VCaP (cell line): ENCODE results near the gene BCL11B.
A peak's percentile ranks its signal among the peaks of the same experiment; 100 is the strongest.

ENCODE experiments used
- H3K27ac ChIP-seq: fragments of 450-650 bp; 2 replicates; pipeline ENCODE4 v1.5.1; 2017
- TF ChIP-seq, protein P1 (sequence below): fragments of 450-650 bp; conservative IDR thresholded peaks from 2 replicates; pipeline ENCODE4 v1.5.1; 2017; ENCODE audit warnings: mild to moderate bottlenecking, moderate library complexity

The BCL11B gene

DNA sequence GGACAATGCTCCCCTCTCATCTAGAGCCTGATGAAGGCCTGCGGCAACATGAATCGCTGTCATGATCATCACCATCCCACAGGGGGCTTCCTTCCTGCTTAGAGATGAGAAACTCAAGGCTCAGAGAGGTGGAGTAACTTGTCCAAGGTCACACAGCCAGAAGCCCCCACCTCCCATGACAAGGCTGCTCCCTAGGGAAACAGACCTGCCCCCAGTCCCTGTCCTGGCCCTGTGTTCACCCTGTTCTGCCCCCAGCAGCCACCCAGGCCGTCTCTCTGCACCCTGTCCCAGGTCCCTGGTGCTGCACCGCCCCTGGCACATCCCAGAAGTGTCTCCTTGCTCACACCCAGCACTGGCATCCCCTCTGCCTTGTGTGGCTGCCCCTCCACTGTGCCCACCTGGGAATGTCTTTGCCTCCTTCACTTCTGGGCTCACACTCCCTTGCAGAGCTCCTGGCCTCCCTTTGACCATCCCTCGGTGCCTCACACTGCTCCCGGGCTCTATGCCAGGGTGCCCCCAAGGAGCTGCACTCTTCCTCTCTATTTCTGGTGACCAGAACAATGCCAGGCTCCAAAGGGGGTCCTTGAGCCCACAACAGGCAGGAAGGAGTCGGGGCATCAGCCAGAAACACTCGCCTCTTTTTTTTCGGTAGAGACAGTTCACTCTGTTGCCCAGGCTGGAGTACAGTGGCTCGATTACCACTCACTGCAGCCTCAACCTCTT lies 70.5 kb downstream of the BCL11B start:
- TF ChIP-seq, protein P1, sequence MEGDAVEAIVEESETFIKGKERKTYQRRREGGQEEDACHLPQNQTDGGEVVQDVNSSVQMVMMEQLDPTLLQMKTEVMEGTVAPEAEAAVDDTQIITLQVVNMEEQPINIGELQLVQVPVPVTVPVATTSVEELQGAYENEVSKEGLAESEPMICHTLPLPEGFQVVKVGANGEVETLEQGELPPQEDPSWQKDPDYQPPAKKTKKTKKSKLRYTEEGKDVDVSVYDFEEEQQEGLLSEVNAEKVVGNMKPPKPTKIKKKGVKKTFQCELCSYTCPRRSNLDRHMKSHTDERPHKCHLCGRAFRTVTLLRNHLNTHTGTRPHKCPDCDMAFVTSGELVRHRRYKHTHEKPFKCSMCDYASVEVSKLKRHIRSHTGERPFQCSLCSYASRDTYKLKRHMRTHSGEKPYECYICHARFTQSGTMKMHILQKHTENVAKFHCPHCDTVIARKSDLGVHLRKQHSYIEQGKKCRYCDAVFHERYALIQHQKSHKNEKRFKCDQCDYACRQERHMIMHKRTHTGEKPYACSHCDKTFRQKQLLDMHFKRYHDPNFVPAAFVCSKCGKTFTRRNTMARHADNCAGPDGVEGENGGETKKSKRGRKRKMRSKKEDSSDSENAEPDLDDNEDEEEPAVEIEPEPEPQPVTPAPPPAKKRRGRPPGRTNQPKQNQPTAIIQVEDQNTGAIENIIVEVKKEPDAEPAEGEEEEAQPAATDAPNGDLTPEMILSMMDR, result no peak
- H3K27ac ChIP-seq, result no peak overlapping the region

DNA sequence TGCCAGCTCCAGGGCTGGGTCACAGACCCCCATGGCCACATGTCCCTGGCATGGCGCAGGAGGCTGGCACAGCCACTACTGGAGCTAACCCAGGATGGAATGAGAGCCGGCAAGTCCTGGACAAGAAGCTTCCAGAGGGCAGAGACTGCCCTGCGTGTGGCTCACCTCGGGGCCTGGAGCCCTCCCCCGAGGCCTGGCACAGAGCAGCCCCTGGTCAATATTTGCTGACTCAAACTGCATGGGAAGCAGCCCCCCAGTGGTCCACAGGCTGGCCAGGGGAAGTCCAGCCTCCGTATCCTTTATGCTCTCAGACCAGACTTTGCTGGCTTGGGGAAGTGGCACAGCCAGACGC lies 71.4 kb downstream of the BCL11B start:
- TF ChIP-seq, protein P1, result no peak
- no peak overlapping the region for H3K27ac ChIP-seq

DNA sequence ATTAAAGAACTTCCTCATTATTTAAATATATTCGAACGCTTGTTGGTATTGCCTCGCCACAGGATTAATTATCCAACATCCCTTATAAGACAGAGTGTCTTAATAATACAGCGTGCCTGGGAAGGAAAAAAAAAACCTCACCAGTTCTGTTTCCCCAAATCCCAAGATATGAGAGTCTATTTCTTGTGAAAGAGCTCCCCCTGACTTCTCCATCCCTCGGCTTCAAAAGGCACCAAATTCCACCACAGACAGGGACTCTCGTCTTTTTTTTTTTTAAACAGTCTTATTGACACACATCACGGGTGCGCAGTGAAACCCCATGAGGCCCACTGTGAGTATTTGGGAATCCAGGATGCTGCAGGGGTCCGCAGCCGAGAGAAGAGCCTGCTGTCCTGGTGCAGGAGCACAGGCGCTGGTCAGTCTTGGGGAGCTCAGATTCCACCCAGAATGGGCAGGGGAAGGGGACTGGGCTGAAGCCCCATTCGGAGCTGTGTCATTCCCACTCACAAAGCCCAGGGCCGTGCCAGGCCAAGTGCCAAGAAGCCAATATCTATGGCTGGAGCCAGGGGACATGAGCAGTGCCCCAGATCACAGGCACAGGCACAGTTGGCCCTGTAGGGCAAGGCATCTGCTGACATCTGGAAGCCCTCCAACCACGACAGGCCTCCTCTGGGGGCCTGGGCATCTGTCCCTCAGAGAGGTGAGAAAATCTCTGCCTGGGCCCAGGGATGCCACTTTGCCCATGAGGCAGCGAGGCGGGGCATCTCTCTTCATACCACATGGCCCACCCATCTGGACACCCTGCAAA lies 71.9 kb downstream of the BCL11B start:
- TF ChIP-seq, protein P1, result 0 out of 2 replicates have a peak, but pooled peaks have one; percentile 12
- H3K27ac ChIP-seq, result no peak overlapping the region

DNA sequence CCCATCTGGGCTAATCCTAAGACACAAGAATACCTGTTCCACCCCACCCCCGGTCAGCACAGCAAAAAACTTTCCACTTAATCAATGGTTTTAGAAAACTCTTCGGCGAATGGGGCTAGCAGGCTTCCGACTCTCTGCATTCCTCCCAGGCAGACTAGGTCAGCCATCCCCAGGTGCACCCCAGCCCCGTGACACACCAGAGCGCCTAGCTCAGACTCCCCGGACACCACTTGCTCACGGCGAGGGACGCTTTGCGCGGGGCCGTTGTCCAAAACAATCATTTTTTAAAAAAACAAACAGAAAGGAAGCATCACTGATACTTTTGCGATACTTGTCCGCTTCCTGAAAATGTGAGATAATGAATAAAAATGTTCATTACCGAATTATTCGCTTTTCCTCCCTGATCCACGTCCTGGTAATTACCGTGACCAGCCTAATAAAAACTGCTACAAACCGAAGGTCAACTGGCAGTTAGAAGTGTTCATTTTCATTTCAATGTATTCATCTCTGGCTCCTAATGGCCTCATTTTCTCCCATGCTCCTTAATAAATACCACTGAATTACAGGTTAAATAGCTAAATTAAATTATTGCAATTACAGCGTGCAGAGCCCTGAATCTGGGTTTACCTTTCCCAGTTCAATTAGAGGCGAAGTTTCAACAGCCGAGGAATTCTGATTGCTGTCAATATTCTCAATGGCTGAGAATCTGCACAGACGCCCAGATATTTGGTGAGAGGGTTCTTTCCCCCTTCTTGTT lies 73.1 kb downstream of the BCL11B start:
- TF ChIP-seq, protein P1, result no peak

DNA sequence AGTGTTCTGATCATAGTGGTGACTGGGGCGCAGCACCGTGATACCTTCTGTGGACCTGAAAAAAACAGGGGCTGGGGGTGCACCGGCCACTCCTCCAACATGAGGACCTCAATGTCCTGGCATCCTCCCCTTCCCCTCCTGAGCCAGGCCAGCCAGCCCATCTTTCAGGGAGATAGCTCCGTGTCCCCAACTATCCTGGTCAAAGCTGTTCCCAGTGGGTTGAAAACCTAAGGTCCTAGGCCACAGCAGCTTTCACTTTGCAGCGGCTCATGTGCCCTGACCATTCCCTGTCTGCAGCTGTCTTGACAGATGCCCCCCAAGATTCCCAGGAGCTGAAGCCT lies 75.7 kb downstream of the BCL11B start:
- no peak overlapping the region for H3K27ac ChIP-seq
- TF ChIP-seq, protein P1, result no peak

More for the DNA sequence above, 73.1 kb downstream of the BCL11B start:
- no peak overlapping the region for H3K27ac ChIP-seq

DNA sequence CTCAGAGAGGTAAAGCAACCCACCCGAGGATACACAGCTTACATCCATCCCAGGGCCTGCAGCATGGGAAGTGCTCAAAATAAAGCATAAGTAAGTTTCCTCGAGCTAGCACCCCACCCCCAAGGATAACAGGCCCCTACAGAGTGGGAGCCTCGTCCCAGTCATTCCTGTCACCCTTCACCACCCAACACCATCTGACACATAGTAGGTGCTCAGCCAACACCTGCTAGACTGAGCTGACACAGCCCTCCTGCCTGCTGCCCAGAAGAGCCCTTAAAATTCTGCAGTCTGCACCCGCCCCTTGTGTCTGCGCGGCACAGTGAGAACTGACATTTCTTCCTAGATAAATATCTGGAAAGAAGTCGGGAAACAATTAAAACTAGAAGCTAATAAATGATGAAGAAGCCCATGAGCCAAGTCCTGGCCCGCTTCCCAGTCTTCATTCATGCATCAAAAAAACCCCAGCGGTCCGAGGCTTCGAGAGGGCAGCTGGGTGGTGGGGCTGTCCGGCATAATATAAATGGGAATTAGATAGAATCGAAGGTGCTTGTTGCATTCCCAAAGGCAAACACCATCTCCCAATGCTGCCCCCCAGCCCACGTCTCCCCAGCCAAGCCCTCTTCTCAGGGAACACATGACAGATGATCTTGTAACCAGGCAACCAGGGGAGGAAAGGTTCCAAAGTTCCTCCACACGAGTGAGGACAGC lies 76.2 kb downstream of the BCL11B start:
- no peak overlapping the region for H3K27ac ChIP-seq
- TF ChIP-seq, protein P1, result no peak
